ENCODE results near the gene LYVE1. TPM values are rescaled to one million over a fixed set of nuclear protein-coding genes. Genes with fewer than 3 reads are reported as not detected.

The LYVE1 gene
- total RNA-seq, 1 experiment from 2014 or later = not detected

GRCh38 chr11:10537600-10537999 lies 30.9 kb downstream of the LYVE1 start:
- DNase-seq (ENCODE audit: low spot score) = no peak
- in situ Hi-C loops (cut with HindIII; ENCODE audit: low sequenced_read_pairs) = no loop called here

GRCh38 chr11:10534316-10534715 lies 34.1 kb downstream of the LYVE1 start:
- DNase-seq (ENCODE audit: low spot score) = no peak
- in situ Hi-C loops (cut with HindIII; ENCODE audit: low sequenced_read_pairs) = no loop called here

DNA sequence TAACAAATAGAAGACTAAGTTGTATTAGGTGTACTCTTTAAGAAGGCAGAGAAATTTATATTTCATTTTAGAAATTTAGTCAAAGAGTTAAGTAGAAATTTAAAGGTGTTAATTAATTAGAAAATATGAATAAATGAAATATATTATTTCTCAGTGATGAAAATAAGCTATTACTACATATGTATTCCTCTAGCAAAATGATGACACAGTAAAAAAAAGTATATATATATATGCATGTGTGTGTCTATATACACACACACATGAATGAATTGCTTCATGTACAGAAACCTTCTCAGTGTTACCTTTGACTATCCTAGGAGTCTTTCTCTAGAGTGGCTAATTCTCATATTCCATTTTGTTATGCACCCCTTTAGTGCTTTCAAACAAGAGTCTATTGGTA lies 35.1 kb downstream of the LYVE1 start:
- in situ Hi-C loops (cut with HindIII; ENCODE audit: low sequenced_read_pairs) = no loop called here
- no peak for DNase-seq (ENCODE audit: low spot score)

DNA sequence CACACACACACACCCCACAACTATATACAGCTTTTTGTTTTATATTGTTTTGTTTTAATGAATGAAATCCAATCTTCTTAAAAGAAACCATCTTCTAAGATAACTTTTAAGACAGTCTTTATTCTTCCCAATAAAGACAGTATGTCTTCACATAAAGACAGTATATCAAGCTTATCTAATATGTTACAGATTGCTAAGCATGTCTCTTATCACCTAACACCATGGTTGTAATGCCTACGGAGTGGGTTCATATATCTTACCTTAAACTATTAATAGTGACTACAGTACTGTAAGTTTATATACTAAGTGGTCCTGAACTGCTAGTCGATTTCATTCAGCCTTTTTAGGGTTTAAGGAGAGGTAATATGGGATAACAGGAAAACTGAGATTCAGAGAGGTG lies 35.9 kb downstream of the LYVE1 start:
- DNase-seq (ENCODE audit: low spot score) = no peak
- in situ Hi-C loops (cut with HindIII; ENCODE audit: low sequenced_read_pairs) = no loop called here

GRCh38 chr11:10529279-10529678 lies 39.2 kb downstream of the LYVE1 start:
- in situ Hi-C loops (cut with HindIII; ENCODE audit: low sequenced_read_pairs) = no loop called here
- no peak for DNase-seq (ENCODE audit: low spot score)

GRCh38 chr11:10528121-10528520 lies 40.3 kb downstream of the LYVE1 start:
- DNase-seq (ENCODE audit: low spot score) = no peak
- in situ Hi-C loops (cut with HindIII; ENCODE audit: low sequenced_read_pairs) = no loop called here

DNA sequence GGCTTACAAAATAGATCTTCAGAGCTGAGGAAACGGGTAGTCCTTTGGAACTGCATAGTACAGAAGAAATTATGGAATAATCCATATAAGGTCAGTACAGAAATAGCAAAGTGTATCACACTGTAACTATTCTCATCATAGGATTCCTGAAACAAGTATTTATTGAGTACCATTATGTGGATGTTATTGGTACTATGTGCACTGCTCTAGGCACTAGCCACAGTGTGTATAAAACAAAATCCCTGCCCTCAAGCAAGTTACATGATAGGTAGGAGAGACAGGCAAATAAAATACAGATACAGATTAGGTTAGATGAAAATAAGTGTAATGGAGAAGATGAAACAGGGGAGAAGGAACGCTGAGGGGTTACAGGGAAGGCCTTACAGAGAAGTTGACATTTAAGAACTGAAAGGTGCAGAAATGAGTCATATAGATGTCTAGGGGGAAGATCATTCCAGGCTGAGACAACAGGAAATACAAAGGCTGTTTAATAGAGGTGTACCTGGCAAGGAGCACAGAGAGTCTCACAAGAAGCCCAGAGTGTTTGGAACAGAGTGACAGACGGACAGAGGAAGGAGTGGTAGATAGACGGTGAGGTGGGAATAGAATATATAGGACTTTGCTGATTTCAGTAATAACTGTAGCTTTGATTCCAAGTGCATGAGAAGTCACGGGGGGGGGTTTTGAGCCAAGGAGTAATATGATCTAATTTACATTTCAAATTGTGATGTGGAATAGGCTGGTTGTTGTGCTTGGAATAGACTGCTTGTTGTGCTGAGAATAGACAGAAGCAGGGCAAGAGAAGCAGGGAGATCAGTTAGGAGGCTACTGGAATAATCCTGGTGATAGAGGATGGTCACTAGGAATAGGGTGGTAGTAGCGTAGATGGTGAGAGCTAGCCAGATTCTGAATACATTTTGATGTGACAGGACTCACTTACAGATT lies 41.2 kb downstream of the LYVE1 start:
- DNase-seq (ENCODE audit: low spot score) = no peak
- in situ Hi-C loops (cut with HindIII; ENCODE audit: low sequenced_read_pairs) = no loop called here

- in situ Hi-C loops (cut with HindIII; ENCODE audit: low sequenced_read_pairs) = no loop called here
- no peak for DNase-seq (ENCODE audit: low spot score)
Observed at GRCh38 chr11:10524471-10524870, 44.0 kb downstream of the LYVE1 start.

DNA sequence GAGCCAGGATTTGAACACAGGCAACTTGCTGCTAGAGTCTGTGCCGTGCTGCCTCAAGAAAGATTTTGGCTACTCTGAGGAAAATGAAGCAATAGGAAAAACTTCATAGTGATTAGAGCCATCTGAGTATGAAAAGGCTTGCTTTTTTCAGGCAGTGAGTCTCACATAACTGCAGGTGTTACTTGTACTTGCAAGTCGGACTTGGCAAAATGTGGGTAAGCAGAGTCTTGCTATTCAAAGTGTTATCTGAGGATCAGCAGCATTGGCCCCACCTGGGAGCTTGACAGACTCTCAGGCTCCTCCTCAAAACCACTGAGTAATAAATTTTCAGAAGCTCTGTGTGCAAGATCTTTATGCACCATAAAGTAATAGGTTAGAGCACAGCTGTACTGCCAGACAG lies 45.5 kb downstream of the LYVE1 start:
- DNase-seq (ENCODE audit: low spot score) = no peak
- in situ Hi-C loops (cut with HindIII; ENCODE audit: low sequenced_read_pairs) = no loop called here

DNA sequence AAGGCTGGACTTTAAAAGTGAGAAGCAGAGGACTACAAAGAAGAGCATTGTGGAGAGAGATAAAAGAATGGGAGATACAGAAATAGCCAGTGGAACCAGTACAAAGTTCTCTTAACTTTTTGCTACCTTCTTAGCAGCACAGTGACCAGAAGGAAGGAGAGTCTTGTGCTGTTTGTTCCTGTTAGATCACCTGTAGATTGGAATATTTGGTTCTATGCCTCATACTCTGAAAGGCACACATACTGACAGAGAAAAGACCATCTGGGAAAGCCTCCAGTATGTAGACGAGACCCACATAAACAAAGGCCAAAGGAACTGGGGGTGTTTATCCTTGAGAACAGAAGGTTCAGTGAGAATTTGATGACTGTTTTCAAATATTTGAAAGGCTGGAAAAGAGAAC lies 46.2 kb downstream of the LYVE1 start:
- DNase-seq (ENCODE audit: low spot score) = peak; percentile 3
- in situ Hi-C loops (cut with HindIII; ENCODE audit: low sequenced_read_pairs) = no loop called here

DNA sequence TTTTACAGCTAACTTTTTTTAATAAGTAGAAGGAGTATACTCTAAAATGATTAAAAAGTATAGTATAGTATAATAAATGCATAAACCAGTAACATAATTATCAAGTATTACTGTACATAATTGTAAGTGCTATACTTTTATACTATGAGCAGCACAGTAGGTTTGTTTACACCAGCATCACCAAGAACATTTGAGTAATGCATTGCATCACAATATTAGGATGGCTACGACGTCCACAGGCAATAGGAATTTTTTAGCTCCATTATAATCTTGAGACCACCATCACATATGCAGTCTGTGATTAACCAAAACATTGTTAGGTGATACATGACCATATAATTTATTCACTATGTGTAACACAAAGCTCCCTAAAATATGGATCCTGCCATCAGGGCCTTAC lies 47.9 kb downstream of the LYVE1 start:
- in situ Hi-C loops (cut with HindIII; ENCODE audit: low sequenced_read_pairs) = no loop called here

GRCh38 chr11:10519630-10520029 lies 48.8 kb downstream of the LYVE1 start:
- in situ Hi-C loops (cut with HindIII; ENCODE audit: low sequenced_read_pairs) = no loop called here

More for the DNA sequence above, 47.9 kb downstream of the LYVE1 start:
- no peak for DNase-seq (ENCODE audit: low spot score)

GRCh38 chr11:10518891-10519290 lies 49.6 kb downstream of the LYVE1 start:
- in situ Hi-C loops (cut with HindIII; ENCODE audit: low sequenced_read_pairs) = no loop called here
- DNase-seq (ENCODE audit: low spot score) = no peak

More at GRCh38 chr11:10519630-10520029, 48.8 kb downstream of the LYVE1 start:
- DNase-seq (ENCODE audit: low spot score) = no peak

- no peak for DNase-seq (ENCODE audit: low spot score)
- in situ Hi-C loops (cut with HindIII; ENCODE audit: low sequenced_read_pairs) = no loop called here
Observed at GRCh38 chr11:10518123-10518522, 50.3 kb downstream of the LYVE1 start.

- in situ Hi-C loops (cut with HindIII; ENCODE audit: low sequenced_read_pairs) = no loop called here
Observed at GRCh38 chr11:10515418-10515817, 53.0 kb downstream of the LYVE1 start.

GRCh38 chr11:10514709-10515108 lies 53.8 kb downstream of the LYVE1 start:
- no peak for DNase-seq (ENCODE audit: low spot score)
- in situ Hi-C loops (cut with HindIII; ENCODE audit: low sequenced_read_pairs) = no loop called here

More at GRCh38 chr11:10515418-10515817, 53.0 kb downstream of the LYVE1 start:
- no peak for DNase-seq (ENCODE audit: low spot score)

DNA sequence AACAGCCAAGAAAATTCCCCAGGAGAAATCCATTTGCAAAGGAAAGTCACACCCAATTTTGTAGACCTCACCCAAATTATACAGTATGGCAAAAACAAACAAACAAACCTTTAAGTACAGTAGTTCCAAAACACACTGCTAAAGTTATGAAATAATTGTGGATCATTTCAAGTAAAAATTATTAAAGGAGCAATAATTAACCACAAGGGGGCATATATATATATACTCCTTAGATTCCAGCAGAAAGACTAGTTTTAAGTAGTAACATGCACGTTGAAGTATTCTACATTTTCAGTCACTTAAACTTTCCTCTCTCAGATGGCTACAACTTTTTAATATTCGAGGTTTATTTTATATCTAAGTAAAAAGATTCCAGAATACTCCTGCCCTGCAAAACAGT lies 54.3 kb downstream of the LYVE1 start:
- no peak for DNase-seq (ENCODE audit: low spot score)
- in situ Hi-C loops (cut with HindIII; ENCODE audit: low sequenced_read_pairs) = no loop called here

GRCh38 chr11:10511181-10511621 lies 57.3 kb downstream of the LYVE1 start:
- in situ Hi-C loops (cut with HindIII; ENCODE audit: low sequenced_read_pairs) = no loop called here

More at GRCh38 chr11:10511181-10511621, 57.3 kb downstream of the LYVE1 start:
- no peak for DNase-seq (ENCODE audit: low spot score)
